EL (cell line): ENCODE data around the gene KLHL10.
"Not testable (repeated sequence)": the region's sequence is repeated elsewhere in the genome, so short reads cannot be mapped to it uniquely, and the experiment has no call there.

ENCODE experiments used
- DNase-seq: peaks from one replicate; pipeline ENCODE4 v3.0.0-alpha.2; 2016

Gene KLHL10

DNA sequence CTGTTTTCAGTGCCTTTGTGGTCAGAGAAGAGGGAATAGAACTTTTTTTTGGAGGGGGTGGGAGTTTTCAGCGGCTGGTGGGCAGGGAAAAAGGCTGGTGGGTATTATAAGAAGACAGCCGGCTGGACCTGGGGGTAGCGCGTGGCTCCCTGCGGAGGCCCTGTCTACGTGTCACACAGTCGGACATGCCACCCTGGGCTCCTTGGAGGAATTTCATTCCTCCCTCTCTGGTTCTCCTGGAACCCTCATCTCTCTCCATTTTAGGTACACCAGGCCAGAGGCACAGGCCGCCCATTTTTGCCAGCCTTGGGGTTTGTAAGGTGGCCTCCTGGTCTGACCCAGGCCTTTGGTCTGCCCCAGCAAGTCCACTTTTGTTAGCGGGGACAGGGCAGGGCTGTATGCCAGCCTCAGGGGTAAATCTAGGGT lies 23.9 kb upstream of the KLHL10 start:
- DNase-seq = no peak

DNA sequence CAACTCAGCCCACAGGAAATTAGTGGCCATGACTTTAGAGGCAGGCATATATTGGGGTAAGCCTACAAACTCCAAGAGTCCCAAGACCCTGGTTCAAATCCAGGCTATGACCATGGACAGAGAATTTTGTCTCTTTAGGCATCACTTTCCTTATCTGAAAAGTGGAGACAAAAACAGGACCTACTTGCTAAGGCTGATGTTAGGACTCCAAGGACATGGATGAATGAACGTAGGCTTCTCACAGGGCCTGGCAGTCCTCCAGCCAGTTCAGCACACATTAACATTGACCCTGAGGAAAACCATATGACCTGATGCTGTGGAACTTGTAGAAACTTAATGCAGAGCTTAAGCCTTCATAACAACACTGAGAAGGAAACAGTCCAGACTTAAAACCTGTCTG lies 23.4 kb upstream of the KLHL10 start:
- DNase-seq = peak; percentile 39

DNA sequence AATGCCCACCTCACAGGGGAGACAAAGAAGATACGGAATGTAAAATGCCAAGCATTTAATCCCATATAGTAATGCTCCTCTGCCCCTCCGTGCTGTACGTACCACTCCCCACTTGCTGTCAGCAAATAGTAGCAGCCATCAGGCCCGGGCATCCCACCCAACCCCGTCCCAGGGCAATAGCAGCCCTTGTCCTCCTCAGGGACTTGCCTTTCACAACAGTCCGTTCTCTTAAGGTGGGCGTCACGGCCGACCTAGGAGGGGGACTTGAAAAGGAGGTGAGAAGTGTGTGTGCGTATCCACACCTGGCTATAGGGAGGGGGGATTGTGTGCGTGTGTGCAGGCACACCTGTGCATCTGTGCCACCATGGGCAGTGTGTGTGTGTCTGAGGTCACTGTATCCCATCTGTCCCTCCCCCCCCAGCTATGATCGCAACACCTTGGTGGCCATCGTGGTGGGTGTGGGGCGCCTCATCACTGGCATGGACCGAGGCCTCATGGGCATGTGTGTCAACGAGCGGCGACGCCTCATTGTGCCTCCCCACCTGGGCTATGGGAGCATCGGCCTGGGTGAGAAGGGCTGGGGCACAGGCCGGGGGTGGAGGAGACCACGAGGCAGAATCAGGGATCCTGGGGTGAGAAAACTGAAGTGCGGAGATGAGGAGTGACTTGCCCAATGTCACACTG lies 20.8 kb upstream of the KLHL10 start:
- no peak for DNase-seq

DNA sequence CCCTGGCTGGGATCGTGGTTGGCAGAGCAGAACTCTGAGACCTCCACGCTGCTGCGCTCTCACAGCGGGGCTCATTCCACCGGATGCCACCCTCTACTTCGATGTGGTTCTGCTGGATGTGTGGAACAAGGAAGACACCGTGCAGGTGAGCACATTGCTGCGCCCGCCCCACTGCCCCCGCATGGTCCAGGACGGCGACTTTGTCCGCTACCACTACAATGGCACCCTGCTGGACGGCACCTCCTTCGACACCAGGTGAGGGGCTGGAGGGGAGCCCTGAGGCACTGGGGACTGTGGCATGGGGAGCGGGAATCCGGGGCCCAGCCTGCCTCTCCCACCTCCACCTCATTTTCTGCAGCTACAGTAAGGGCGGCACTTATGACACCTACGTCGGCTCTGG lies 19.6 kb upstream of the KLHL10 start:
- DNase-seq = no peak

DNA sequence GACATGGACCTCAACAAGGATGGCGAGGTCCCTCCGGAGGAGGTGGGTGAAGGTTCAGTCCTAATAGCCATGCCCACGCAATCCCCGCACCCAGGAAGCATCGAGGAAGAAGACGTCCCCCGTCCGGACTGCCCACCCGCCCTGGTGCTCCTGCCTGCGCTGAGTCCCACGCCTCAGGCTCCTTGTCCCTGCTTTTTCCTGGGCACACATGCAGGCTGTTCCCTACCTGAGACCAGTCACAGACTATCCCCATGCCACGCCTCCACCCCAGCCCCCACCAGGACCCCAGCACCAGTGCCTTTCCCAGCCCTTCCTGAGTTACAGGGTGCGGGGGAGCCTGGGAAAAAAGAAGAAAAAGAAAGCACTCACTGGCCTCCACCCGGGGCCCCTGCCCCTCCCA lies 15.8 kb upstream of the KLHL10 start:
- DNase-seq = no peak

DNA sequence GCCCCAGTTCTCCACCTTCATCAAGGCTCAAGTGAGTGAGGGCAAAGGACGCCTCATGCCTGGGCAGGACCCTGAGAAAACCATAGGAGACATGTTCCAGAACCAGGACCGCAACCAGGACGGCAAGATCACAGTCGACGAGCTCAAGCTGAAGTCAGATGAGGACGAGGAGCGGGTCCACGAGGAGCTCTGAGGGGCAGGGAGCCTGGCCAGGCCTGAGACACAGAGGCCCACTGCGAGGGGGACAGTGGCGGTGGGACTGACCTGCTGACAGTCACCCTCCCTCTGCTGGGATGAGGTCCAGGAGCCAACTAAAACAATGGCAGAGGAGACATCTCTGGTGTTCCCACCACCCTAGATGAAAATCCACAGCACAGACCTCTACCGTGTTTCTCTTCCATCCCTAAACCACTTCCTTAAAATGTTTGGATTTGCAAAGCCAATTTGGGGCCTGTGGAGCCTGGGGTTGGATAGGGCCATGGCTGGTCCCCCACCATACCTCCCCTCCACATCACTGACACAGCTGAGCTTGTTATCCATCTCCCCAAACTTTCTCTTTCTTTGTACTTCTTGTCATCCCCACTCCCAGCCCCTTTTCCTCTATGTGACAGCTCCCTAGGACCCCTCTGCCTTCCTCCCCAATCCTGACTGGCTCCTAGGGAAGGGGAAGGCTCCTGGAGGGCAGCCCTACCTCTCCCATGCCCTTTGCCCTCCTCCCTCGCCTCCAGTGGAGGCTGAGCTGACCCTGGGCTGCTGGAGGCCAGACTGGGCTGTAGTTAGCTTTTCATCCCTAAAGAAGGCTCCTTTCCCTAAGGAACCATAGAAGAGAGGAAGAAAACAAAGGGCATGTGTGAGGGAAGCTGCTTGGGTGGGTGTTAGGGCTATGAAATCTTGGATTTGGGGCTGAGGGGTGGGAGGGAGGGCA lies 15.1 kb upstream of the KLHL10 start:
- DNase-seq = no peak

DNA sequence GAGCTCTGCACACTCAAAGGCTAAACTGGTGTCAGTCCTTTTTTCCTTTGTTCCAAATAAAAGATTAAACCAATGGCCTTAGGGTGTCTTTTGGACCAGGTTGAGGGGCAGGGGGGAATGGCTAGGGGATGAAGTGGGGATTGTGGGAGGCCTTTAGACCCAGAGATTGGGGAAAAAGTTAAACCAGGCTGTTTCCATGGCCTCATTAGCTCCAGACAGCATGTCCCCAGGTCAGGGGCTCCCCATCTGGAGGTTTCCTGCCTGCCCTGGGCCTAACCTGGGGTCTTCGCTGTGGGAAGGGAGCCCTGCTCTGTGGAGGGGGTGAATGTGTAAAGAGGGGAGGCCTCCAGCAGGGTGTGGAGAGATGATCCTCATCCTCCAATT lies 14.5 kb upstream of the KLHL10 start:
- no peak for DNase-seq

DNA sequence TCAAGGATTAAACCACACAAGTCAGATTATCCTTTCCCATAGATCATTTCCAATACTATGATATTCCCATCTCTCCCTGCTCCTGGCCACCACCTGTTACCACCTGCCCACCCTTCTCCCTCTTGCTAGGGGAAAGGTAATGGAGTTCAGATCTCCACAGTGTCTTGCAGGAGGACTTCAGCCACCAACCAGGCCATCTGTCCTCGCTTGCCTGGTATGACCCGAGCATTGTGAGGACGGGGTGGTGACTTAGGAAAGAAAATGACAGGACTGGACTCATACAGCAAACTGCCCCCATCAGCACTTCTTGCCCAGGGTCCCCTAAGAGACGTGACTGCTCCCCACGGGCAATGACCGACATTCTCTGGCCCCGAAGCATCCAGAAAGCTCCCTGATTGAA lies 14.0 kb upstream of the KLHL10 start:
- DNase-seq = no peak

DNA sequence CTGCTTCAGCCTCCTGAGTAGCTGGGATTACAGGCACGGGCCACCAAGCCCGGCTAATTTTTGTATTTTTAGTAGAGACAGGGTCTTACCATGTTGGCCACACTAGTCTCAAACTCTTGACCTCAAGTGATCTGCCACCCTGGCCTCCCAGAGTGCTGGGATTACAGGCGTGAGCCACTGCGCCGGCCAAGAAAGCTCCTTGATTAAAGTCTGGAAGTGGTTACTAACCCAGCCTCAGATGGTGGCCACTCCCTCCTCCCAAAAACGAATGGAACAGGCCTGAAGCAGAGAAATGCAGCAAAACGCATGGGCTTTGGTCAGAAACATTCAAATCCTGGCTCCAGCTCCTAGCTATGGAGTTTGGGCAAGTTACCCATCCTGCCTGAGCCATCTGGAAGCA lies 13.5 kb upstream of the KLHL10 start:
- DNase-seq = no peak

DNA sequence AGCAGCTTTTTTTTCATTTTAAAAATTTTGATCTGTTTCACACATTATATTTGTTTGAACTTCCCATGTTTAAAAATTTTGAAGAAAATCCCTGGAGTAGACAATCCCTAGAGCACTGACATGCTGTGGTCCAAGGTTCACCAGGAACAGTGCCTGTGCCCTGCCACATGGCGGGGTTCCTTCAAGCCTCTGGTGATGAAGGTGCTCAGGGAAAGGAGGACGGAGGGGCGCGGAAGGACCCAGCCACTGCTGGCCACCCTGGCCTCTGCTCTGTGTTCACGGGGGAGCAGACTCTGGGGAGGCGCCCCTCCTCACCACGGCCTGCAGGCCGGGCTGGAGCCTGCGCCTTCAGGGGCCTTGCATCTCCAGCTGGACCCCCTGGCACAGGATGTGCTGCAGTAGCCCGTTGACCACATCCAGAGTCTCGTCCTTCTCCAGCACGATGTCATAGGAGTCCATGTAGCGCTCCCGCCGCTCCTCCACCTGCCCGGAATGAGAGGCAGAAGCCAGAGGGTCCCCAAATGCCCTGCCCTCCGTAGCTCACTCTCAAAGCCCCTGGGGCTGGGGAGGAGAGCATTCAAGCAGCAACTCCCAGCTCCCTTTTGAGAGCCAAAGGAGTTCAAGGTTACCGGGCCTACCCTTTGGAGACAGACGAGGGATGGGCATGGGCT lies 12.3 kb upstream of the KLHL10 start:
- DNase-seq = no peak

DNA sequence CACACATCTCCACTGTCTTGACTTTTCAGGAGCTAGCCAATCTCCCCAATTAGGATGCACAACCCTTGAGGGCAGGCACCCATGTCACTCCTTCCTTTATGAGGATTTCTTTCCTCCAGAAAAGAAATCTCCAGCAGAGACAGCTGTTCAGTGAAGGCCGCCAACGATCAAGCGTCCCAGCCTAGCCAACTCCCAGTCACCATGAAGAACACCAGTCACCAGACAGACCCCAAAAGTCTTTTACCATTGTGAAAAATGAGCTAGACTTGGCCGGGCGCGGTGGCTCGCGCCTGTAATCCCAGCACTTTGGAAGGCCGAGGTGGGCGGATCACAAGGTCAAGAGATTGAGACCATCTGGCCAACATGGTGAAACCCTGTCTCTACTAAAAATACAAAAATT lies 7.7 kb upstream of the KLHL10 start:
- not testable (repeated sequence) for DNase-seq

DNA sequence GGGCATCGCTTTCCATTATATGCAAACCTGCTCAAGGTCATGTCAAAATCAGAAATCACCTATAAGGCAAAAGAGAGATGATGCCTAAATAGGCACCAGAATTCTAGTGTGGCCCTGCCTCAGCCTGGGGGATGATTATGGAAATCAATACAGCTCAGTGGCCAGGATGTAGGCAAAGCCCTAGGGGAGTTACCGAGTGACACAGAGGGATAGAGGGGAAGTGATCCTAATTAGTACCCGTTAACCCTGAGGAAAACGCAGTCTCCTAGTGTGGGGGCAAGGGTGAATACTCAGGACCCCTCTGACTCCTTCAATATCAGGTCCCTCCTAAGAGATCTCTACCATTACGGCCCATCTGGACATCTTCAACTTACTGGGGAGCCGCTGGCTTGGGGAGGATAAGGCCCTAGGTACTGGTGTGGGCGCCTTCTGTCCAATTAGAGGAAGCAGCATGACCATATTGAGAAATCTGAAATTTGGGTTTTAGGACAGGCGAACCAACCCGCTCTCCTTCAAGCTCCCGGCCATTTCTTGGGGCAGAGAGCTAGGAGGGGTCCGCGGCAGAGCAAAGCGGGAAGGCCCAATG lies 2.3 kb upstream of the KLHL10 start:
- DNase-seq = peak; percentile 37

DNA sequence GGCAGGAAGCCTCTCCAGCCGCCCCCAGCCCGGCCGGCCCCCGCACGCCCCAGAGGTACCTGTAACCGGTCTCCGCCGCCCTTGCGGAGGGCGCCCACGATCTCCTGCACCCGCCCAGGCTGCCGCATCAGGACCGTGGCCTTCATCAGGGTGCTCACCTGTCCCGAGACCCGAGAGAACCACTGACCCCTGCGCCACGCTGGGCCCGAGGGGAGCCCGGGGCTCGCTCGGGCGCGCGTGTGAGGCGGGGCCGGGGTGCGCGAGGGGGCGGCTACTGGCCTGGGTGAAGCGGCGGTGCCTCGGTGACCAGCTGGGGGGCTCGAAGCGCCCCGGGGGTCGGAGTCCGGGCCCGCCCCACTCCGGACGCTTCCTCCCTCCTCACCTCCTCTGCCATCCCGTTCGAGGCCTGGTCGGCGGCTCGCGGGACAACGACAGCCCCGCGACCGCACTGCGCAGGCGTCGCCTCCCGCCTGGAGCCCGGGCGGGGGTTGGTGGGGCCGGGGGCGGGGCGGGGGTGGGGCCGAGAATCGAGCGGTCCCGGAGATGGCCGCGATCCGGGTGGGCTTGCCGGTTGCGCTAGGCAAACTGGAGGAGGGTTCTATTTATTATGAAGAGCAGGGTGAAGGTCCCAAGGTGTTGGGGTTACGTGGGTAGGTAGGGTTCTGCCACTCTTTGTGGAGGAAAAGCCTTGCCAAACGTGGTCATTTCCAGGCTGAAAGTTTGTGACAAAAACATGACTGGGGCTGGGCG lies 1.6 kb upstream of the KLHL10 start, which contains the start of gene NT5C3B:
TSS of gene NT5C3B (minus strand) at position 433 of the 750 bp plus-strand sequence. CDS start at position 394, 39 bp downstream.
- peak; percentile 71 for DNase-seq

DNA sequence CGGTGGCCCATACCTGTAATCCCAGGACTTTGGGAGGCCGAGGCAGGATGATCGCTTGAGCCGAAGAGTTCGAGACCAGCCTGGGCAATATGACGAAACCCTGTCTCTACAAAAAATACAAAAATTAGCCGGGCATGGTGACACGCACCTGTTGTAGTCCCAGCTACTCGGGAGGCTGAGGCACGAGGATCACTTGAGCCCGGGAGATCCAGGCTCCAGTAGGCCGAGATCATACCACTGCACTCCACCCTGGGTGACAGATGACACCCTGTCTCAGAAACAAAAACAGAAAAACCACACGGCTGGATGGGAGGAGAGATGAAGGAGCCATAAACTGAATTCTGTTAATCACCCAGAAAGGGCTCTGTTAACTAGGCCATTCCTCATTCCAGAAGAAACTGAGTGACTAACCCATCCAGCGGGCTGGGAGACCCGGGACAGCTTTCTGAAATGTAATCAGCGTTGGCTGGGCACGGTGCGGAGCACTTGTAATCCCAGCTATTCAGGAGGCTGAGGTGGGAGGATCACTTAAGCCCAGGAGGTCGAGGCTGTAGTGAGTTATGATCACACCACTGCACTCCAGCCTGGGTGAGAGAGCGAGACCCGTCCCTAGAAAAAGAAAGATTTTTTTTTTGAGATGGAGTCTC lies 952 bp upstream of the KLHL10 start:
- no peak for DNase-seq

DNA sequence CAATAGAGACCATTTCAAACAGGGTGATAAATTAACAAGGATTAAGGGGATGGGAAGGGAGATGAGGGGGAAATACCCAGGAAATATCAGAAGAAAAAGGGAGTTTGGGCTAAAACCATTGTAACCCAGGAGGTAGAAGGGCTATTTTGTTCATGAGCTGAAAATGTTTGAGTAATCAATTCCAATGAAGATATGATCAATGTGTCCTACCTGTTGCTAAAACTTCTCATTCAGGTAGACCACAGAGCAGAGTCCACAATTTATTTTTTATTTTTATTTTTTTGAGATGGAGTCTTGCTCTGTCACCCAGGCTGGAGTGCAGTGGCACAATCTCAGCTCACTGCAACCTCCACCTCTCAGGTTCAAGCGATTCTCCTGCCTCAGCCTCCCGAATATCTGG lies 1.8 kb downstream of the KLHL10 start:
- DNase-seq = not testable (repeated sequence)

DNA sequence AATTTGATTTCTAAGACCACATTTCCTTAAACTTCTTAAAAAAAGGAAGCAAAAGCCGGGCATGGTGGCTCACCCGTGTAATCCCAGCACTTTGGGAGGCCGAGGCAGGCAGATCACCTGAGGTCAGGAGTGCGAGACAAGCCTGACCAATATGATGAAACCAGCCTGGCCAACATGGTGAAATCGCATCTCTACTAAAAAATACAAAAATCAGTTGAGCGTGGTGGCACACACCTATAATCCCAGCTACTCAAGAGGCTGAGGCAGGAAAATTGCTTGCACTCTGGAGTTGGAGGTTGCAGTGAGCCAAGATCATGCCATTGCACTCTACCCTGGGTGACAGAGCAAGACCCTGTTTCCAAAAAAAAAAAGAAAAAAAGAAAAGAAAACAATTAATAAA lies 3.2 kb downstream of the KLHL10 start:
- DNase-seq = not testable (repeated sequence)

DNA sequence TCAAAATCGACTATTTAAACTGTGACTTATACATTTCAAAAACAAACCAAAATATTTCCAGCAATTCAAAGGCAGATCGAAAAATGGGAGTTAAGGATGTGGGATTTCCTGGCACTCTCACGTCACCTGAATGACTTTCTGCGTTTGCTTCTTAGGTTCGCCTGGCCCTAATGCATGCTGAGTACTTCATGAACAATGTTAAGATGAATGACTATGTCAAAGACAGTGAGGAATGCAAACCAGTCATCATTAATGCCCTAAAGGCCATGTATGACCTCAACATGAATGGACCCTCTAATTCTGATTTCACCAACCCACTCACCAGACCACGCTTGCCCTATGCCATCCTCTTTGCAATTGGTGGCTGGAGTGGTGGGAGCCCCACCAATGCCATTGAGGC lies 7.3 kb downstream of the KLHL10 start:
- peak; percentile 55 for DNase-seq

DNA sequence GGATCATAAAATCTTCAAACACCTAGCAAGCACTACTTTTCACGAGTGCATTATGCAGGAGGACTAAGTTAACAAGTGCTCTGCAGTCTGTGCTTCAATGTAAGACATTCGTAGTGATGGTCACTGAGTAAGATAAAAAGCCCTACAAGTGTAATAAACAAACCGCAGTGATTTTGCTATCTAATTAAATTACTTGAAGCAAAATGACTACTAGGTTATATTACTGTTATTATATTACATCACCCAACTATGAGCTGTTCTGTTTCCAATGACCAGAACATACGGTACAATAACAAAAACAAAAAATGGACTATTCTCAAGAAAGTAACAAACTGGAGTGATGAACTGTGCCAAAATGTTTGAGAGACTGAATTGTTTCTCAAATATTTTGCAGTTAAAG lies 11.2 kb downstream of the KLHL10 start:
- DNase-seq = no peak

DNA sequence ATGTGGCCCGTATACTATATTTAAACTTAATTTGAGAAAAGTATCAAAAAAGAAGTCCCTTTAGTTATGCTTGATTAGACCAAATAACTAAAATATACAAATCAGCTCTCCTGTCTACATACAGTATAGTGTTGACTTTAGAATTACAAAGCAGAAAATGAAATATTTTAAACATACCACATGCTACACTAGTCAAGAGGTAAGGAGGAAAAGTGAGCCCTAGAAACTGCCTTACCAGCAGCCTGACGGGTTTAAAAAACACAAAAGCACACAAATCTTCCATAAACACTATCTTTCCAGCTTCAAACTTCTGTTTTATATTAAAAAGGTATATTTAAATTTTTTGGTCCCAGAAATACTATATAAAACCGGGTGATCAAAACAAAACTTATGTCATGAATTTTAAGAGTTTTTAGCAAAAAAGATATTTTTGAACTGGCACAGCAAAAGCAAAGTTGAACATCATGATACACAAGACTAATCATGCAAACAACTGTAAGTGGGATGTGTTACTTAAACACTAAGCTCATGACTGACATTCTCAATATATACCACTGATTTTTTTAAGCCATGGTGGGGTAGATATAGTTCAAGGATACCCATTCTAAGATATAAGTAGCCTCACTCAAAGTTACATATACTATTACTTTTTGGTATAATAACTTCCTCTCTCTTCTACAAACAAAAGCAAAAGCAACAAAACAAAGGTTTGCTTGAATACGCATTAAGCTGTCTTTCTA lies 11.8 kb downstream of the KLHL10 start:
- DNase-seq = no peak

DNA sequence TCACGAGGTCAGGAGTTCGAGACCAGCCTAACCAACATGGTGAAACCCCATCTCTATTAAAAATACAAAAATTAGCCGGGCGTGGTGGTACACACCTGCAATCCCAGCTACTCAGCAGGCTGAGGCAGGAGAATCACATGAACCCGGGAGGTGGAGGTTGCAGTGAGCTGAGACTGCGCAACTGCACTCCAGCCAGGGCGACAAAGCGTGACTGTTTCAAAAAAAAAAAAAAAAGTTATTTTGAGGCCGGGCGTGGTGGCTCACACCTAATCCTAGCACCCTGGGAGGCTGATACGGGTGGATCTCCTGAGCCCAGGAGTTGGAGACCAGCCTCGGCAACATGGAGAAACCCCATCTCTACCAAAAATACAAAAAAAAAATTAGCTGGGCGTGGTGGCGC lies 13.8 kb downstream of the KLHL10 start:
- not testable (repeated sequence) for DNase-seq

DNA sequence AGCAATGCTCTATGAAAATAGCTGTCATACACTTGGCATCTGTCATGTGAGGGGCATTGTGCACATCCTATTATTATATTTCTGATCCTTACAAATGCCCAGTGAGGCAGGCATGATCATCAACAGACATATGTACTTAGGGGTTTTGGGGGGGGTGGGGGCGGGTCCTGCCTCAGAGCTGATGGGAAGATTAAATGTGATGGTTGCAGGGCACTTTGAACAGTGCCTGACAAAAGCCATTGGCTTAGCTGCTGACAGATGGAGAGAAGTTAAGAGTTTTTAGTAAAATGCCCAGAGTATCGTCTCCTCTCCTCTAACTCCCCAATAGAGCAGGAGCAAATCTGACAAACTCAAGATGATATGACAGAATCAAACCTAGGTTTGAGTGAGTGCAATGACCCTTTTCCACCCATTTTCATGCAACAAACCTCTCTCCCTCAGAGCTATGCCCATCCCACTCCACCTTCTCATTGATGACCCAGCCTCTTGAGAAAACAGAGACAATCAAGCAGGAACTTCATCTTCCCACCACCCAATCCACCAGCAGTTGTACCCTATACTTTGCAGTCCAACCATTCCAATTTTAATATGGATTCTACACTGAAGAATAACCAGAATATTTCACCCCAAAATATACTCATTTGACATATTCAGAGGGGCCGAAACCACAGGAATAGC lies 22.8 kb downstream of the KLHL10 start:
- DNase-seq = no peak
